Stimulated activated CD8-positive, alpha-beta memory T cell treated with anti-CD3 and anti-CD28 coated beads, Interleukin-4, amount 100 ng/mL, for 48 hours (primary cell): Measurements from ENCODE around the gene TMEM14A.
"Not testable (repeated sequence)": the region's sequence is repeated elsewhere in the genome, so short reads cannot be mapped to it uniquely, and the experiment has no call there.

Source experiments
- DNase-seq: peaks from one replicate; pipeline ENCODE4 v3.0.0-alpha.2; 2020

The TMEM14A gene

DNA sequence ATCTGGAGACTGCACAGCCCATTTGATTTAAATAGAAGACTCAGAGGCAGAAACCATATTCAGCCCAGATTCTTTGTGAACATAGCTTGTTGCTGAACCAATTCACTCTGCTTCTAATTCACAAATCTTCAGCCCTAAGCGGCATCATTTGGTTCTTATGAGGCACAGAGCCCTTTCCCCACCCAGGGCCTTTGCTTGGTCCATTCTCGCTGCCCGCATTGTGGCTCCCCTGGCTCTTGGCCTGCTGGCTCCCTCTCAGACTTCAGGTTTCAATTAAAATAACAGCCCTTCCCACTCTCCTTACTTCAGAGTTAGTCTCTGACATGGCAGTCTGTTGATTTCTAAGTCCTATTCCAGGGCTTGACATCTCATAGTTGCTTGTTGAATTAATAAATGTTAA is 9.4 kb upstream of the TMEM14A start:
- DNase-seq, result no peak

- DNase-seq, result no peak
These were observed 8.9 kb upstream of the TMEM14A start for GRCh38 chr6:52662031-52662430.

GRCh38 chr6:52663120-52663935 is 7.6 kb upstream of the TMEM14A start:
- DNase-seq, result peak; percentile 64

GRCh38 chr6:52663936-52664185 is 7.1 kb upstream of the TMEM14A start:
- DNase-seq, result no peak

DNA sequence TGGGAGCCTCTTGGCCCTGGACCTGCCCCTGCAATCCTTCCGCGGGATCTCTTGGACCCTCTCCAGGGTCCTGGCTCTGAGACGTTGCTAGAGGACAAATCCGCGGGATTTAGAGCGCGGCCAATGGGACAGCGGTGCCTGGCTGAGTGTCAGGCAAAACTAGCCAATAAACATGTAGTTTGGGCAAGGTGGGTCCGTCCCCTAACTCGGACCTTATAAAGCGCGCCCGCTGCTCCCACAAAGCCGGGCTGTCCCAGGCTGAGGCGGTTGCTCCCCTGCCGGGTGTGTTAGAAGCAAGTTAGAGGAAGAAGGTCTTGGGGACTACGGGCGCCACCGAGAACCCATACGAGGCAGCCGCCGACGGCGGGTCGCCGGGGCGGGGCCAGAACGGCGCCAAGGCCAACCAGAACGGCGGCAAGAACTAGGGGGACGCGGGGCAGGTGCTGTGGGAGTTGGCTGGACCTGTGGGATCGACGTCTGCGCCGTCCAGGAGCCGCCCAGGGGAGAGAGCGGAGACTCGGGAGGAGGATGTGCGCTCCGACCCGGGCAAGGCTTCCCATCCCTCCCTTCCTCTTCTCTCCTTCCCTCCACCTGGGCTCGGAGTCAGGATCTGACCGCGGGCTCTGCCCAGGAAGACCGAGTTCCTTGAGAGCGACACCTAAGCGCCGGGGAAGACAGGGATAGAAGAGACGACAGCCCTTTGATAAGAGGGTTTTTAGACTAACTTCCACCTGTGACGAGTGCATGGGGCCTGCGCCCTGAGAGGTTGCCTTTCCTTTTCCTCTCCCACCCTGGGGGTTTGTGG is 6.5 kb upstream of the TMEM14A start:
- DNase-seq, result peak; percentile 82

DNA sequence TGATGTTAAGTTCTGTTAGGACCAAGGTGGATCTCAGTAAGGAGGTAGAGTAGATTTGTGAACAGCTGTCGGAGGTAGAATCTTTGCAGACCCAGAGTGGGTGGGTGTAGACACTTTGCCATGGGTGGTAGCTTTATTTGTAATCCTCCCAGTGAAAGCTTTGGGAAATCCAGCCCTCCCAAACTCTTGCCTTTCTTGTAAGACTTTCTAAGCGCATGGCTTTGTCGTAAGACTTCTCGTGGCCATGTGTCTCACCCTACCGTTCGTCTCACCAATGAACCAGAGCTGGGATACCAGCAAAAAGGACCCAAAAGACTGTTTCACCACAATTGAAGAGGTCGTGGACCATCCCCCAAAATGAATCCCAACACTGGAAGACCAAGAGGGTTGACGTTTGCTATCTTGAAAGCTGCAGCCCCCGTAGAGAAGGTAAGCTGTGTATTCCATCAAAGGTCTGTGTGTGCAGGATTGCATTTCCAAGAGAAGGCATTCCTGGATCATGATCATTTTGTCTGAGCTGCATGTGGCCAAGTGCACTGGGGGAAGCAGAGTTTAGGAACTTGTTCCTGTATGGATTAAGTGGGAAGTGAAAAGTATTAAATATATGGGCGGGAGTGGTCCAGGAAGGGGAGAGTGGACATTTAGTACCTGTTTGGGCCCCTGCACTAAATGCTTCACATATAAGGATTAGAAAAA is 5.8 kb upstream of the TMEM14A start:
- DNase-seq, result no peak

GRCh38 chr6:52666071-52666470 is 4.8 kb upstream of the TMEM14A start:
- no peak for DNase-seq

GRCh38 chr6:52666523-52666922 is 4.4 kb upstream of the TMEM14A start:
- no peak for DNase-seq

DNA sequence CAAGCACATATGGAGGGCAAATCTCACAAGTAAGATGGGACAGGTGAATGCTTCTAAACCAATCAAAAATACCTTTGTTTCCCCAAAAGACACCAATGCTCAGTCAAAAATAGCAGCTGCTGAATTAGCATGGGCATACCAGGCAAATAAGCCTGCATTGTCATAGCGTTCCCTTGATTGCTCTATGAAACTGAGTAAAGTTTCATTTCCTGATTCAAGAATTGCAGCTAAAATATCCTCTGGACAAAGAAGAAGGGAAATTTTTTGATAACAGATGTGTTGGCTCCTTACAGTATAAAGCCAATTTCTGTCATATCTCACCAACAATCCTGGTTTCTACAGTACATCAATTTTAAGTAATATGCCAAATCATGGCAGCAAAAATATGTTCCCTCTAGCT is 3.3 kb upstream of the TMEM14A start:
- no peak for DNase-seq

GRCh38 chr6:52671676-52672075 is 763 bp downstream of the TMEM14A start:
- no peak for DNase-seq

- no peak for DNase-seq
These were observed 1.6 kb downstream of the TMEM14A start for GRCh38 chr6:52672412-52673025.

DNA sequence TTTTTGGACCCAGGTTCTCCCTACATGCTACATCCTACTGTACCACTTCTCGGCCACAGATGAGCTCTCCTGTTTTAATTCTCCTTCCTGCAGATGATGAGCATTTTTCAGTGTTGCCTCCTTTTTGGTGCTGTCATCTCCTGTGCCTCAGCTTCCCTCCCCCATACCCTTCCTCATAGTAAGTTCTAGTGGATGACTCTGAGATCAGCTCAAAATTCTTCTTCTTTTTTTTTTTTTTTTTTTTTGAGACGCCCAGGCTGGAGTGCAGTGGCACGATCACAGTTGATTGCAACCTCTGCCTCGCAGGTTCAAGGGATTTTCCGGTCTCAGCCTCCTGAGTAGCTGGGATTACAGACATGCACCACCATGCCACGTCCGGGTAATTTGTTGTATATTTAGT is 3.8 kb downstream of the TMEM14A start:
- DNase-seq, result no peak

- DNase-seq, result no peak
These were observed 4.5 kb downstream of the TMEM14A start for GRCh38 chr6:52675372-52675771.

DNA sequence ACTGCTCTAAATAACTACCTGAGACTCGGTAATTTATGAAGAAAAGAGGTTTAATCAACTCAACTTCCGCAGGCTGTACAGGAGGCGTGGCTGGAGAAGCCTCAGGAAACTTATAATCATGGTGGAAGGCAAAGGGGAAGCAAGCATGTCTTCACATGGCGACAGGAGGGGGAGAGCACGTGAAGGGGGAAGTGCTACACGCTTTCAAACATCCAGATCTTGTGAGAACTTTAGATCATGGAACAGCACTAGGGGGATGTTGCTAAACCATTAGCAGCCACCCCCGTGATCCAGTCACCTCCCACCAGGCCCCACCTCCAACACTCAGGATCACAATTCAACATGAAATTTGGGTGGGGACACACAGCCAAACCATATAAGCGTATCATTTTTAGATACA is 5.7 kb downstream of the TMEM14A start:
- not testable (repeated sequence) for DNase-seq

GRCh38 chr6:52681416-52681815 is 10.5 kb downstream of the TMEM14A start:
- DNase-seq, result no peak

GRCh38 chr6:52686878-52687699 is 16.2 kb downstream of the TMEM14A start:
- no peak for DNase-seq

- DNase-seq, result no peak
These were observed 18.9 kb downstream of the TMEM14A start for GRCh38 chr6:52689857-52690256.

- DNase-seq, result no peak
These were observed 20.8 kb downstream of the TMEM14A start for GRCh38 chr6:52691718-52692117.

- no peak for DNase-seq
These were observed 22.9 kb downstream of the TMEM14A start for GRCh38 chr6:52693773-52694172.

GRCh38 chr6:52694404-52694803 is 23.5 kb downstream of the TMEM14A start:
- DNase-seq, result no peak

DNA sequence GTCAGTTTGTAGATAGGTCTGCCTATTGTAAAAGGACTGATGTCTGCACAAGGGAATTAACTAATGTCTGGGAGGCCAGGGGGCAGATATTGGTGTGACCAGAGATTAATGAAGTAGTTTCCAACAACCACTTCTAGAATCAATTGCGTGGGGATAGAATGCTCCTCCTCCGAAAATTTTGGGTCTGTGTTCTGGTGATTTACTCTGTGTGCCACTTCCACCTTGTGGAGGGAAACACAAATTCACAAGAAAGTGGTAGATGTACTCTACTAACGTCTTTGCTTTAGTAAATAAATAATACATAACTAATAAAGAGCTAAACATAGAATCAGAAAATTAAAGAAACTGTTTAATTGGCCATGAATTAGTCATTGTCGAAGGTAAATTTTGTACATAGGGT is 25.5 kb downstream of the TMEM14A start:
- DNase-seq, result no peak

GRCh38 chr6:52697903-52698302 is 27.0 kb downstream of the TMEM14A start:
- no peak for DNase-seq

GRCh38 chr6:52704060-52704459 is 33.1 kb downstream of the TMEM14A start:
- no peak for DNase-seq
